PC-9 (cell line): ENCODE data around the gene ATP1A3. TPM values are rescaled to one million over a fixed set of nuclear protein-coding genes. Genes with fewer than 3 reads are reported as not detected.
"Not testable (repeated sequence)": the region's sequence is repeated elsewhere in the genome, so short reads cannot be mapped to it uniquely, and the experiment has no call there.

Experiments
- BruUV-seq: library from RNA; stranded (reverse); fragments of 400-500 nt; replicated peaks from 2 replicates; lab custom pipeline; 2021; lab: Mats Ljungman, UMichigan
- CTCF ChIA-PET: fragments of 300-600 bp; sonication (Branson Sonifier 250); formaldehyde crosslinking; loops from one replicate; lab custom pipeline; 2022; ENCODE audit warnings: antibody characterized with exemption; lab: Charles Lee
- POLR2A ChIA-PET: fragments of 300-600 bp; sonication (Branson Sonifier 250); formaldehyde crosslinking; loops from one replicate; lab custom pipeline; 2022; ENCODE audit warnings: antibody characterized with exemption; ENCODE audit not compliant: unreplicated experiment; lab: Charles Lee
- DNase-seq, 2 experiments: peaks; one replicate each; pipeline versions ENCODE4 v3.0.0 to v3.0.0-alpha.2; 2015 to 2022; ENCODE audit warnings: mixed read lengths in 1 of 2
- H2AFZ ChIP-seq: fragments of 200-600 bp; sonication (generic); 2 replicates; pipeline ENCODE4 v1.8.1; 2017; ENCODE audit warnings: antibody characterized with exemption
- H3F3A ChIP-seq: fragments of 200-600 bp; sonication (generic); 2 replicates; pipeline ENCODE4 v1.8.1; 2017; ENCODE audit warnings: antibody characterized with exemption, mild to moderate bottlenecking, low read depth; ENCODE audit not compliant: insufficient read depth
- H3K27ac ChIP-seq: fragments of 200-600 bp; sonication (generic); 2 replicates; pipeline ENCODE4 v1.6.1; 2016; ENCODE audit warnings: mixed run types
- H3K27me3 ChIP-seq: fragments of 200-600 bp; sonication (generic); 2 replicates; pipeline ENCODE4 v1.6.1; 2016; ENCODE audit warnings: low read depth, mixed run types; ENCODE audit not compliant: insufficient read depth
- H3K36me3 ChIP-seq: fragments of 200-600 bp; sonication (generic); 2 replicates; pipeline ENCODE4 v1.6.1; 2016; ENCODE audit warnings: low read depth, mixed run types
- H3K4me1 ChIP-seq: fragments of 200-600 bp; sonication (generic); replicated peaks from 2 replicates; pipeline ENCODE4 v1.6.1; 2016; ENCODE audit warnings: mixed run types; ENCODE audit not compliant: insufficient read depth
- H3K4me2 ChIP-seq: fragments of 200-600 bp; sonication (generic); 2 replicates; pipeline ENCODE4 v1.6.1; 2017; ENCODE audit warnings: mixed run types
- H3K4me3 ChIP-seq: fragments of 200-600 bp; sonication (generic); 2 replicates; pipeline ENCODE4 v1.6.1; 2016; ENCODE audit warnings: mixed run types
- H3K79me2 ChIP-seq: fragments of 200-600 bp; sonication (generic); 2 replicates; pipeline ENCODE4 v1.6.1; 2017; ENCODE audit warnings: low read depth, mixed run types
- H3K9me2 ChIP-seq: fragments of 200-600 bp; sonication (generic); 2 replicates; pipeline ENCODE4 v1.8.1; 2017; ENCODE audit warnings: mild to moderate bottlenecking; ENCODE audit not compliant: insufficient read depth
- H3K9me3 ChIP-seq: fragments of 200-600 bp; sonication (generic); 2 replicates; pipeline ENCODE4 v1.8.1; 2016; ENCODE audit warnings: low read depth; ENCODE audit not compliant: insufficient read depth
- H4K20me1 ChIP-seq: fragments of 200-600 bp; sonication (generic); 2 replicates; pipeline ENCODE4 v1.8.1; 2017; ENCODE audit not compliant: insufficient read depth
- EZH2 ChIP-seq: fragments of 200-600 bp; sonication (generic); IDR thresholded peaks from 2 replicates; pipeline ENCODE4 v1.8.0; 2017; ENCODE audit warnings: antibody characterized with exemption, low read depth
- intact Hi-C: fragments of 100-400 bp; cut with micrococcal nuclease; formaldehyde crosslinking; loops from one replicate; pipeline ENCODE4 v1.10.0; 2022; ENCODE audit not compliant: unreplicated experiment
- total RNA-seq: library from RNA; stranded (reverse); gene quantifications from 2 replicates; pipeline ENCODE4 v1.2.3, GENCODE V29; 2021
- TF ChIP-seq, protein P1 (sequence below): fragments of 200-600 bp; sonication (generic); conservative IDR thresholded peaks from 2 replicates; pipeline ENCODE4 v1.6.1; 2017; ENCODE audit warnings: mixed run types, antibody characterized with exemption, mild to moderate bottlenecking, moderate library complexity

ATP1A3 gene
- total RNA-seq, 1 experiment from 2014 or later: not detected

DNA sequence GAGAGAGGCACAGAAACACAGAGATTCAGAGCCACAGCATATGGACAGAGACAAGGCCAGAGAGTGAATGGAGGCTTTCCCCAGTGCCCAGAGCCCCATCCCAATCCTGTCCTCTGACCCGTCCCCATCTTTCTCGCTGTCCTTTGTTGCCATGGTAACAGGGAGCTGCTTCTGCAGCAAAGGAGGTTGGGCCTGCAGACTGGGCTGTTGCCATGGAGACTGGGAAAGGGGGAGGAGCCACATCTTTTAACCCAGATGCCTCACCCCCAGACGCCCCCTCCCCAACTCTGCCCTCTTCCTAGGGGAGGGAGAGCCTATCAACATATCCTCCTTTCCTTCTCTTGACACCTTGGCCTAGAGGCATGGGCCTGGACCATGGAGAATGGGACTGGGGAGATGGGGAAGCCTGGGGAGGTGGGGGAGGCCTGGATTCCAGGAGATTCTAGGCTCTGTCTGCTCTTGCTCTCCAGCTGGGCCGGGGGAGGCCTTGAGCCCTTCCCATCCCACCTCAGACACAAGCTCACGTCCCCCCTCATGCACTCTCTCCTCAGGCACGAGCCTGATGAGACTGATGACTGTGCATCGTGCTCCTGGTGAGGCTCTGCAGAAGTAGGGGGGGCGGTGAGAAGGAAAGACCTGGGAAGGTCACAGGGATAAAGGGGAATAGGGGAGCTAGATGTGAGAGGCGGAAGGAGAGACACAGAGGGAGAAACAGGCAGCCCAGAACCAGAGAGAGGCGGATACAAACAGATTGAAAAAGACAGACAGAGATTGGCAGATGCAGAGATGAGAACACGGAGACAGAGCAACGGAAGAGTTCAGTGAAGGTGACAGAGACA is 2.1 kb upstream of the ATP1A3 start:
- POLR2A ChIA-PET: no interaction called here
- Histone ChIP-seq H3K27me3 (peaks cover 79% of the 10 kb centered on the region), H3K9me2 (no peaks in the 10 kb centered on the region), H2AFZ (no peak overlapping the region), H3K79me2 (no peaks in the 10 kb centered on the region), H3K4me3 (no peak overlapping the region), H3K4me1 (no peaks in the 10 kb centered on the region), H3K27ac (no peak overlapping the region), H3K9me3 (no peaks in the 10 kb centered on the region), H3K36me3 (no peaks in the 10 kb centered on the region), H3K4me2 (no peak overlapping the region), H4K20me1 (no peaks in the 10 kb centered on the region; the same call in 1 of the 2 replicates), H3F3A (no peaks in the 10 kb centered on the region)
- intact Hi-C loops: loop anchor here (10.0 kb wide), 1 partner anchor 99 kb away; no protein-coding TSS in a partner anchor
- DNase-seq: no peak
- TF ChIP-seq, protein P1, sequence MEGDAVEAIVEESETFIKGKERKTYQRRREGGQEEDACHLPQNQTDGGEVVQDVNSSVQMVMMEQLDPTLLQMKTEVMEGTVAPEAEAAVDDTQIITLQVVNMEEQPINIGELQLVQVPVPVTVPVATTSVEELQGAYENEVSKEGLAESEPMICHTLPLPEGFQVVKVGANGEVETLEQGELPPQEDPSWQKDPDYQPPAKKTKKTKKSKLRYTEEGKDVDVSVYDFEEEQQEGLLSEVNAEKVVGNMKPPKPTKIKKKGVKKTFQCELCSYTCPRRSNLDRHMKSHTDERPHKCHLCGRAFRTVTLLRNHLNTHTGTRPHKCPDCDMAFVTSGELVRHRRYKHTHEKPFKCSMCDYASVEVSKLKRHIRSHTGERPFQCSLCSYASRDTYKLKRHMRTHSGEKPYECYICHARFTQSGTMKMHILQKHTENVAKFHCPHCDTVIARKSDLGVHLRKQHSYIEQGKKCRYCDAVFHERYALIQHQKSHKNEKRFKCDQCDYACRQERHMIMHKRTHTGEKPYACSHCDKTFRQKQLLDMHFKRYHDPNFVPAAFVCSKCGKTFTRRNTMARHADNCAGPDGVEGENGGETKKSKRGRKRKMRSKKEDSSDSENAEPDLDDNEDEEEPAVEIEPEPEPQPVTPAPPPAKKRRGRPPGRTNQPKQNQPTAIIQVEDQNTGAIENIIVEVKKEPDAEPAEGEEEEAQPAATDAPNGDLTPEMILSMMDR: no peak
- no peak for TF ChIP-seq EZH2
- CTCF ChIA-PET: interaction anchor here (0.6 kb wide), 1 partner anchor 580 kb away, joined by 4 read pairs; no protein-coding TSS in a partner anchor
- no TSS peak for BruUV-seq

GRCh38 chr19:41994994-41995958 is 1.2 kb upstream of the ATP1A3 start:
- Histone ChIP-seq H3K4me1 (no peaks in the 10 kb centered on the region), H3K9me2 (no peaks in the 10 kb centered on the region), H3K27ac (no peak overlapping the region), H4K20me1 (no peaks in the 10 kb centered on the region; the same call in 1 of the 2 replicates), H3K4me3 (no peak overlapping the region), H3K4me2 (no peak overlapping the region), H3K9me3 (no peaks in the 10 kb centered on the region), H3K79me2 (no peaks in the 10 kb centered on the region), H3K27me3 (peaks cover 78% of the 10 kb centered on the region), H3K36me3 (no peaks in the 10 kb centered on the region), H2AFZ (no peak overlapping the region), H3F3A (0 out of 2 replicates have a peak, but pooled peaks cover 3% of the 10 kb centered on the region)
- intact Hi-C loops: loop anchor here (10.0 kb wide), 1 partner anchor 100 kb away; no protein-coding TSS in a partner anchor
- DNase-seq: no peak
- no peak for TF ChIP-seq EZH2
- TF ChIP-seq, protein P1: no peak
- BruUV-seq: no TSS peak
- POLR2A ChIA-PET: no interaction called here
- CTCF ChIA-PET: no interaction called here

- no peak for TF ChIP-seq EZH2
- TF ChIP-seq, protein P1: no peak
- Histone ChIP-seq H3K9me3 (no peaks in the 10 kb centered on the region), H3K4me2 (peak overlapping the region; percentile 65), H4K20me1 (no peaks in the 10 kb centered on the region; the same call in 1 of the 2 replicates), H3K4me1 (no peaks in the 10 kb centered on the region), H3F3A (0 out of 2 replicates have a peak, but pooled peaks cover 3% of the 10 kb centered on the region), H3K4me3 (peak overlapping the region; percentile 38; the same call in 1 of the 2 replicates), H3K27ac (no peak overlapping the region), H3K27me3 (peaks cover 78% of the 10 kb centered on the region), H3K9me2 (no peaks in the 10 kb centered on the region), H3K79me2 (no peaks in the 10 kb centered on the region), H3K36me3 (no peaks in the 10 kb centered on the region), H2AFZ (no peak overlapping the region)
- POLR2A ChIA-PET: interaction anchor here (0.6 kb wide), 1 partner anchor 26 kb away, joined by 5 read pairs; no protein-coding TSS in a partner anchor
- DNase-seq: no peak
- CTCF ChIA-PET: no interaction called here
- no TSS peak for BruUV-seq
- intact Hi-C loops: loop anchor here (10.0 kb wide), 1 partner anchor 100 kb away; no protein-coding TSS in a partner anchor
These were observed 516 bp upstream of the ATP1A3 start for GRCh38 chr19:41994521-41994971.

DNA sequence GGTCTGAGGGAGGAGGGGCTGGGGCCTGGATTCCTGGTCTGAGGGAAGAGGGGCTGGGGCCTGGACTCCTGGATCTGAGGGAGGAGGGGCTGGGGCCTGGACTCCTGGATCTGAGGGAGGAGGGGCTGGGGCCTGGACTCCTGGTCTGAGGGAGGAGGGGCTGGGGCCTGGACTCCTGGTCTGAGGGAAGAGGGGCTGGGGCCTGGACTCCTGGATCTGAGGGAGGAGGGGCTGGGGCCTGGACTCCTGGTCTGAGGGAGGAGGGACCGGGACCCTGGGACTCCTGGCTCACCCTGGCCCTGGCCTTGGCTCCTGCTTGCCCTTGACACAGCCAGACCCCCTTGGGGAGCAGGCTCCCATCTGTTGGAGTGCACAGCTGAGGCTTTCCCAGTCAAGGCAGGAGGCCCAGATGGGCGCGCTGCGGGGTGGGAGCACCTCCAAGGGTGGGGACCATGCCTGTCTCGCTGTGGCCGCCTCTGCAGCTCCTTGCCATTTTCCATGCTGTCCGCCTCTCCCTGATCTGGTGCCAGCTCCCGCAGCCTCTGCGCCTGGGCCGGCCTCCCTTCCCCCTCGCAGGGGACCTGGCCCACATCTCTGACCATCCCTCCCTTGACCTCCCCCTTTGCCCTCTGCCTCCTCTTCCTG is 2.0 kb downstream of the ATP1A3 start:
- H4K20me1 ChIP-seq, H3K27ac ChIP-seq, H3K36me3 ChIP-seq, DNase-seq, CTCF ChIA-PET, BruUV-seq, H3K4me1 ChIP-seq, H2AFZ ChIP-seq, H3K4me2 ChIP-seq, H3F3A ChIP-seq, H3K9me3 ChIP-seq, H3K4me3 ChIP-seq, POLR2A ChIA-PET, H3K79me2 ChIP-seq, H3K9me2 ChIP-seq: not testable (repeated sequence)
- H3K27me3 ChIP-seq: peaks cover 82% of the 10 kb centered on the region
- intact Hi-C loops: loop anchor here (10.0 kb wide), 1 partner anchor 103 kb away; no protein-coding TSS in a partner anchor
